PFSK-1 (cell line): ENCODE results near the gene ENSA.

Source experiments
- FOXP2 ChIP-seq: optimal IDR thresholded peaks from 2 replicates; pipeline ENCODE3; 2011; ENCODE audit warnings: borderline replicate concordance, control low read depth, inconsistent platforms; ENCODE audit not compliant: insufficient read depth; ENCODE audit errors: extremely low read length, extremely low read depth
- POLR2AphosphoS5 ChIP-seq: IDR thresholded peaks from 2 replicates; pipeline ENCODE4 v1.6.1; 2012; ENCODE audit warnings: low read depth, mild to moderate bottlenecking, control low read depth, low read length, moderate library complexity
- REST ChIP-seq, 2 experiments: IDR thresholded peaks; 2 replicates each; pipeline versions ENCODE4 v1.6.1 to v1.8.0; 2011 to 2012; ENCODE audit warnings: low read depth in 2 of 2, low read length in 2 of 2, control low read depth in 1 of 2, inconsistent platforms in 1 of 2, mild to moderate bottlenecking in 1 of 2, moderate library complexity in 1 of 2; ENCODE audit not compliant: insufficient read depth in 1 of 2
- SIN3A ChIP-seq: IDR thresholded peaks from 2 replicates; pipeline ENCODE4 v1.6.1; 2012; ENCODE audit warnings: mild to moderate bottlenecking, low read length, moderate library complexity, borderline replicate concordance; ENCODE audit not compliant: insufficient read depth
- TAF1 ChIP-seq: IDR thresholded peaks from 2 replicates; pipeline ENCODE4 v1.6.1; 2012; ENCODE audit warnings: low read length, control low read depth, borderline replicate concordance; ENCODE audit not compliant: insufficient read depth

ENSA gene

GRCh38 chr1:150622303-150622975 lies 7.0 kb downstream of the ENSA start:
- TF ChIP-seq POLR2AphosphoS5, result no peak
- no peak for TF ChIP-seq FOXP2
- no peak for TF ChIP-seq TAF1
- no peak for TF ChIP-seq REST (IDR thresholded peaks at IDR 0.05; ENCODE audit: insufficient read depth in 1 of 2, low read depth in 2 of 2, low read length in 2 of 2)
- TF ChIP-seq SIN3A, result no peak

- TF ChIP-seq FOXP2 (no peak), TAF1 (no peak), SIN3A (no peak), POLR2AphosphoS5 (no peak), REST (IDR thresholded peaks at IDR 0.05; ENCODE audit: insufficient read depth in 1 of 2, low read depth in 2 of 2, low read length in 2 of 2) (no peak)
Observed at GRCh38 chr1:150621497-150622302, 7.7 kb downstream of the ENSA start.

GRCh38 chr1:150620919-150621318 lies 8.5 kb downstream of the ENSA start:
- TF ChIP-seq FOXP2 (no peak), POLR2AphosphoS5 (0 out of 2 replicates have a peak, but pooled peaks have one; percentile 43)

GRCh38 chr1:150619576-150620509 lies 9.6 kb downstream of the ENSA start:
- no peak for TF ChIP-seq REST (IDR thresholded peaks at IDR 0.05; ENCODE audit: insufficient read depth in 1 of 2, low read depth in 2 of 2, low read length in 2 of 2)
- TF ChIP-seq TAF1, result no peak
- TF ChIP-seq POLR2AphosphoS5, result 0 out of 2 replicates have a peak, but pooled peaks have one; percentile 7
- no peak for TF ChIP-seq FOXP2
- TF ChIP-seq SIN3A, result no peak
